Stimulated activated CD4-positive, alpha-beta T cell treated with anti-CD3 and anti-CD28 coated beads, Interleukin-12 subunit alpha, Interleukin-12 subunit beta, amount 100 ng/mL, for 48 hours (primary cell): ENCODE measurements around the gene MYL1.

Experiments
- DNase-seq, 3 donors: peaks; one replicate each; pipeline ENCODE4 v3.0.0-alpha.2; 2020; ENCODE audit warnings: low read depth in 2 of 3, low spot score in 1 of 3

The MYL1 gene

GRCh38 chr2:210268281-210268680 lies 46.7 kb downstream of the MYL1 start:
- no peak for DNase-seq

- DNase-seq = no peak
These were observed 47.3 kb downstream of the MYL1 start for GRCh38 chr2:210267698-210268097.

GRCh38 chr2:210264282-210264681 lies 50.7 kb downstream of the MYL1 start:
- DNase-seq = no peak

- no peak for DNase-seq
These were observed 51.1 kb downstream of the MYL1 start for GRCh38 chr2:210263841-210264240.

- no peak for DNase-seq
These were observed 52.9 kb downstream of the MYL1 start for GRCh38 chr2:210262036-210262435.

- DNase-seq = no peak
These were observed 55.3 kb downstream of the MYL1 start for GRCh38 chr2:210259687-210260086.

GRCh38 chr2:210252699-210253606 lies 62.0 kb downstream of the MYL1 start:
- DNase-seq = no peak

- DNase-seq = no peak
These were observed 64.4 kb downstream of the MYL1 start for GRCh38 chr2:210250622-210251021.
